Peyer's patch (tissue), 4 donors: ENCODE results near the gene HSFX2. TPM values are rescaled to one million over a fixed set of nuclear protein-coding genes. Genes with fewer than 3 reads are reported as not detected.
"Not testable (repeated sequence)": the region's sequence is repeated elsewhere in the genome, so short reads cannot be mapped to it uniquely, and the experiment has no call there.

Source experiments
- DNase-seq, 3 donors: peaks; one replicate each; pipeline ENCODE4 v3.0.0-alpha.2; 2017 to 2019
- H3K27ac ChIP-seq, 4 donors: fragments of 200-600 bp; sonication (generic); one replicate each; pipeline ENCODE4 v1.5.1; 2016 to 2019
- H3K27me3 ChIP-seq, 2 donors: fragments of 200-600 bp; sonication (generic); one replicate each; pipeline ENCODE4 v1.5.1; 2019
- H3K36me3 ChIP-seq, 3 donors: fragments of 200-600 bp; sonication (generic); one replicate each; pipeline ENCODE4 v1.5.1; 2016 to 2019
- H3K4me1 ChIP-seq, 4 donors: fragments of 200-600 bp; sonication (generic); one replicate each; pipeline ENCODE4 v1.5.1; 2016 to 2019
- H3K4me3 ChIP-seq, 4 donors: fragments of 200-600 bp; sonication (generic); 1 replicate in 3 of 4; 2 replicates in 1 of 4; pipeline ENCODE4 v1.5.1; 2016 to 2019; ENCODE audit warnings: mild to moderate bottlenecking in 1 of 4
- H3K9me3 ChIP-seq, 4 donors: fragments of 200-600 bp; sonication (generic); one replicate each; pipeline ENCODE4 v1.5.1; 2016 to 2019; ENCODE audit warnings: mild to moderate bottlenecking in 1 of 4
- CTCF ChIP-seq, 6 experiments: fragments of 450-650 bp in 4 of 6; fragments of 200-600 bp in 2 of 6; sonication (generic) in 1 of 6; IDR thresholded peaks; one replicate each; pipeline ENCODE4 v1.5.1; 2017 to 2019; ENCODE audit warnings: antibody characterized with exemption in 6 of 6, mild to moderate bottlenecking in 3 of 6, moderate library complexity in 1 of 6
- POLR2A ChIP-seq, 2 donors: fragments of 450-650 bp; IDR thresholded peaks; one replicate each; pipeline ENCODE4 v1.5.1; 2017; ENCODE audit warnings: antibody characterized with exemption in 2 of 2, mild to moderate bottlenecking in 2 of 2, moderate library complexity in 2 of 2
- total RNA-seq, 4 donors: library from RNA; depleted of rRNA; stranded (reverse); fragments of >200 nt; gene quantifications; one replicate each; pipeline ENCODE4 v1.1.0, GENCODE V29; 2016

Gene HSFX2, protein sequence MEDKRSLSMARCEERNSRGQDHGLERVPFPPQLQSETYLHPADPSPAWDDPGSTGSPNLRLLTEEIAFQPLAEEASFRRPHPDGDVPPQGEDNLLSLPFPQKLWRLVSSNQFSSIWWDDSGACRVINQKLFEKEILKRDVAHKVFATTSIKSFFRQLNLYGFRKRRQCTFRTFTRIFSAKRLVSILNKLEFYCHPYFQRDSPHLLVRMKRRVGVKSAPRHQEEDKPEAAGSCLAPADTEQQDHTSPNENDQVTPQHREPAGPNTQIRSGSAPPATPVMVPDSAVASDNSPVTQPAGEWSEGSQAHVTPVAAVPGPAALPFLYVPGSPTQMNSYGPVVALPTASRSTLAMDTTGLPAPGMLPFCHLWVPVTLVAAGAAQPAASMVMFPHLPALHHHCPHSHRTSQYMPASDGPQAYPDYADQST
- total RNA-seq: 1 to 10 TPM in 1 of 4 donors, not detected in 3; 2.0 TPM

DNA sequence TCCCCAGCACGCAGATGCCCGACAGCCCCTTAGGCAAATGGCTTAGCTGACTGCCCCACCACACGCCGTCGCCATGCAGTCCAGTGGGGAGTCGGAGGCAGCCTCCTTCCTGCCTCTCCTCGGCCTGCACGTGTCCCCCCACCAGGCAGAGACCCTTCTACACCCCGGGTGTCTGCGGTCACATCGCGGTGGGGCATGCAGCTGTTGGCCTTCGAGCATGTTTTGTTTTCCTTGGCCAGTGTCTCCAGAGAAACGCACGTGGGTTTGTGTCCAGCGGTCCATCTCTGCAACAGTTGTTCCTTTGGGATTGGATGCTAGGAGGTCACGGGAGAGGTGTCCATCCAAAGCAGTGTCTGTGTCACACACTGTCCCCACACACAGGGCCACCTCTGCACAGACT lies at the start of gene HSFX2:
Gene HSFX2, minus strand, starts transcription at position 101 of the 400 bp plus-strand sequence. CDS start 614 bp downstream, outside the sequence.
- not testable (repeated sequence) for H3K4me3 ChIP-seq, H3K9me3 ChIP-seq, H3K27me3 ChIP-seq, H3K27ac ChIP-seq, H3K36me3 ChIP-seq, DNase-seq, H3K4me1 ChIP-seq

DNA sequence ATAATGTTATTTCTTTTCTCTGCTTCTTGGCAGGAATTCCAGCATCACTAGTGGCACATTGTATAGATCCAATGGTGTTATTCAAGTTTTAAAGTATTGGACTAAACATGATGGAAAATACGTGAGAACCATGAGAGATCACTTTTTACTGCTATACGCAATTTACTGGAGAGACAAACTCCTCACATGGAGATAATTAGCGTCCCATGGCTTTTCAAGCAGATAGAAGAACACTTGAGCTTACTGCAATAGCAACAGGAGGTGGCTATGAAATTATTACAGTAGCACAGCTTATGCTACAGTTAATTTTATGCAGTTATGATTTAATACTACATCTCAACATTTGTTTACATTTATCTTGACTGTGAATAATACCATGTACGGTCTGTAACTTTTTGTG lies 48.4 kb upstream of the HSFX2 start:
- TF ChIP-seq CTCF (IDR thresholded peaks at IDR 0.05) (no peak), POLR2A (IDR thresholded peaks at IDR 0.05) (no peak)
- Histone ChIP-seq H3K9me3 (no peaks in the 10 kb centered on the region), H3K4me1 (no peaks in the 10 kb centered on the region), H3K27me3 (no peaks in the 10 kb centered on the region), H3K36me3 (no peaks in the 10 kb centered on the region), H3K27ac (no peak overlapping the region), H3K4me3 (no peak overlapping the region)
- DNase-seq: no peak

GRCh38 chrX:149641835-149642234 lies 46.7 kb upstream of the HSFX2 start:
- Histone ChIP-seq H3K27me3 (no peaks in the 10 kb centered on the region), H3K36me3 (no peaks in the 10 kb centered on the region), H3K9me3 (no peaks in the 10 kb centered on the region), H3K4me1 (no peaks in the 10 kb centered on the region), H3K4me3 (no peak overlapping the region), H3K27ac (no peak overlapping the region)
- TF ChIP-seq CTCF (IDR thresholded peaks at IDR 0.05) (no peak), POLR2A (IDR thresholded peaks at IDR 0.05) (no peak)
- DNase-seq: no peak

- no peak for TF ChIP-seq CTCF (IDR thresholded peaks at IDR 0.05)
- no peak for TF ChIP-seq POLR2A (IDR thresholded peaks at IDR 0.05)
- DNase-seq: no peak
- Histone ChIP-seq H3K36me3 (no peaks in the 10 kb centered on the region), H3K9me3 (no peaks in the 10 kb centered on the region), H3K27ac (no peak overlapping the region), H3K27me3 (no peaks in the 10 kb centered on the region), H3K4me1 (no peaks in the 10 kb centered on the region), H3K4me3 (no peak overlapping the region)
These were observed 46.3 kb upstream of the HSFX2 start for GRCh38 chrX:149641432-149641831.

DNA sequence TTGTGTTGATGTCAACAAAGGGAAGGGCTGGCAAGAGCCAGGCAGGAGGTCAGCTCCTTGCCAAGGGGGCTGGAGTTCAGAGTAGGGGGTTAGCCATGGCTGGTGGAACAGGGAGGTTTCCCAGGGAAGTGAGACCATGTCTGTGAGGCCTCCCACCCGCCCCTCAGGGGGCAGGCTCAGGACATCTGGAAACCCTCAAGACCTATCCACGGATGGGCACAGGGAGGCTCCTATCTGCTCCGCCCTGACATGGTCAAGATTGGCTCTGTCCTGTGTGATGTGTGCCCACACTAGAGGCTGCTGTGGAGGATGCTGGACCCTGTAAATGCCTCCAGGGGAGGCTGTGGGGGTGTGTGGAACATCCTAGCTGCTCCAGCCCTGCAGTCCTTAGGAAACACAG lies 44.5 kb upstream of the HSFX2 start:
- no peak for DNase-seq
- Histone ChIP-seq H3K4me3 (no peak overlapping the region), H3K36me3 (no peaks in the 10 kb centered on the region), H3K9me3 (no peaks in the 10 kb centered on the region), H3K4me1 (no peaks in the 10 kb centered on the region), H3K27ac (no peak overlapping the region), H3K27me3 (no peaks in the 10 kb centered on the region)
- TF ChIP-seq CTCF (IDR thresholded peaks at IDR 0.05): no peak
- no peak for TF ChIP-seq POLR2A (IDR thresholded peaks at IDR 0.05)

GRCh38 chrX:149638860-149639259 lies 43.7 kb upstream of the HSFX2 start:
- Histone ChIP-seq H3K36me3 (no peaks in the 10 kb centered on the region), H3K9me3 (no peaks in the 10 kb centered on the region), H3K27me3 (no peaks in the 10 kb centered on the region), H3K4me1 (no peaks in the 10 kb centered on the region), H3K4me3 (no peak overlapping the region), H3K27ac (no peak overlapping the region)
- no peak for DNase-seq
- no peak for TF ChIP-seq CTCF (IDR thresholded peaks at IDR 0.05)
- TF ChIP-seq POLR2A (IDR thresholded peaks at IDR 0.05): no peak
